ENCODE results near the gene PPP1CC. TPM values are rescaled to one million over a fixed set of nuclear protein-coding genes. Genes with fewer than 3 reads are reported as not detected.

Gene PPP1CC
- total and polyA plus RNA-seq, 7 experiments from 2014 or later: 108 to 218 (median 138) TPM

- Mint-ChIP-seq H3K4me1 (peaks cover 27 to 73% (median 55%) of the 10 kb centered on the region in 7 donors), H3K27ac (peak overlapping the region in 6 of 9 donors; percentile 21 to 88 (median 69)), H3K27me3 (peaks cover 0 to 9% (median 0%) of the 10 kb centered on the region in 5 donors), H3K4me3 (peak overlapping the region; percentile 80 to 97 (median 86)), H3K36me3 (peaks cover 0 to 33% (median 26%) of the 10 kb centered on the region in 5 donors), H3K9me3 (peaks cover 0 to 4% (median 0%) of the 10 kb centered on the region in 11 donors)
- no peaks in the 10 kb centered on the region for H3K9me3 ChIP-seq (ENCODE audit: control insufficient read depth in 2 of 3, low read length in 3 of 3)
- ChIA-PET POLR2A (interaction anchor here (0.6 to 1.3 kb wide), 2 partner anchors 12 to 523 kb away, joined by 3 read pairs; no protein-coding TSS in a partner anchor), CTCF (interaction anchor here (0.5 to 1.0 kb wide), 5 partner anchors 8 to 140 kb away, joined by 3 read pairs; no protein-coding TSS in a partner anchor)
- no peaks in the 10 kb centered on the region for H3K27me3 ChIP-seq (ENCODE audit: control insufficient read depth in 2 of 2, insufficient read depth in 2 of 2, low read length in 2 of 2)
- peaks cover 0 to 7% (median 0%) of the 10 kb centered on the region in 3 experiments for H3K36me3 ChIP-seq (ENCODE audit: control insufficient read depth in 2 of 3, insufficient read depth in 3 of 3, low read length in 3 of 3)
- peaks cover 13 to 14% of the 10 kb centered on the region in 2 donors for H3K4me1 ChIP-seq (ENCODE audit: control insufficient read depth in 2 of 2, insufficient read depth in 2 of 2, low read length in 2 of 2)
- no peak for ATAC-seq
- intact Hi-C loops (cut with micrococcal nuclease): loop anchor here in 1 of 2 donors (2.0 to 5.0 kb wide), 2 partner anchors 40 to 219 kb away; partner anchors contain the start of genes FAM216A and GPN3
- peak overlapping the region; percentile 62 for H3K27ac ChIP-seq (ENCODE audit: low read depth, low read length)
- peak overlapping the region; percentile 27 for H3K4me3 ChIP-seq (ENCODE audit: low read length)
- no peak for DNase-seq
Measured at GRCh38 chr12:110687396-110688169, 55.1 kb downstream of the PPP1CC start.

- Histone ChIP-seq H3K4me1 (ENCODE audit: control insufficient read depth in 2 of 2, insufficient read depth in 2 of 2, low read length in 2 of 2) (peaks cover 13 to 14% of the 10 kb centered on the region in 2 donors), H3K27ac (ENCODE audit: low read depth, low read length) (no peak overlapping the region), H3K4me3 (ENCODE audit: low read length) (no peak overlapping the region), H3K27me3 (ENCODE audit: control insufficient read depth in 2 of 2, insufficient read depth in 2 of 2, low read length in 2 of 2) (no peaks in the 10 kb centered on the region), H3K9me3 (ENCODE audit: control insufficient read depth in 2 of 3, low read length in 3 of 3) (no peaks in the 10 kb centered on the region), H3K36me3 (ENCODE audit: control insufficient read depth in 2 of 3, insufficient read depth in 3 of 3, low read length in 3 of 3) (peaks cover 0 to 7% (median 0%) of the 10 kb centered on the region in 3 experiments)
- ATAC-seq: no peak
- ChIA-PET POLR2A (interaction anchor here (0.6 kb wide), 1 partner anchor 137 kb away, joined by 3 read pairs; no protein-coding TSS in a partner anchor), CTCF (interaction anchor here (0.6 kb wide), 2 partner anchors 10 to 141 kb away, joined by 3 read pairs; no protein-coding TSS in a partner anchor)
- Mint-ChIP-seq H3K4me1 (peaks cover 27 to 65% (median 46%) of the 10 kb centered on the region in 7 donors), H3K4me3 (peak overlapping the region; percentile 55 to 97 (median 82)), H3K27ac (peak overlapping the region in 3 of 9 donors; percentile 8 to 48 (median 10)), H3K9me3 (peaks cover 0 to 4% (median 0%) of the 10 kb centered on the region in 11 donors), H3K27me3 (peaks cover 0 to 9% (median 0%) of the 10 kb centered on the region in 5 donors), H3K36me3 (peaks cover 5 to 42% (median 27%) of the 10 kb centered on the region in 5 donors)
- no peak for DNase-seq
- intact Hi-C loops (cut with micrococcal nuclease): loop anchor here in 1 of 2 donors (5.0 kb wide), 1 partner anchor 39 kb away; no protein-coding TSS in a partner anchor
Measured at GRCh38 chr12:110686294-110686903, 56.3 kb downstream of the PPP1CC start.

GRCh38 chr12:110684312-110684836 is 58.3 kb downstream of the PPP1CC start:
- peaks cover 0 to 9% (median 0%) of the 10 kb centered on the region in 5 donors for H3K27me3 Mint-ChIP-seq
- no peak overlapping the region for H3K4me3 ChIP-seq (ENCODE audit: low read length)
- peaks cover 7 to 9% of the 10 kb centered on the region in 2 donors for H3K4me1 ChIP-seq (ENCODE audit: control insufficient read depth in 2 of 2, insufficient read depth in 2 of 2, low read length in 2 of 2)
- no peak overlapping the region for H3K27ac ChIP-seq (ENCODE audit: low read depth, low read length)
- intact Hi-C loops (cut with micrococcal nuclease): no loop called here
- H3K4me3 Mint-ChIP-seq: no peak overlapping the region
- no peaks in the 10 kb centered on the region for H3K9me3 ChIP-seq (ENCODE audit: control insufficient read depth in 2 of 3, low read length in 3 of 3)
- CTCF ChIA-PET: no interaction called here
- no peak for DNase-seq
- ATAC-seq: no peak
- H3K9me3 Mint-ChIP-seq: peaks cover 0 to 4% (median 0%) of the 10 kb centered on the region in 11 donors
- peaks cover 22 to 59% (median 40%) of the 10 kb centered on the region in 7 donors for H3K4me1 Mint-ChIP-seq
- peaks cover 0 to 7% (median 0%) of the 10 kb centered on the region in 3 experiments for H3K36me3 ChIP-seq (ENCODE audit: control insufficient read depth in 2 of 3, insufficient read depth in 3 of 3, low read length in 3 of 3)
- no peak overlapping the region for H3K27ac Mint-ChIP-seq
- POLR2A ChIA-PET: interaction anchor here (1.0 kb wide), 1 partner anchor 82 kb away, joined by 3 read pairs; no protein-coding TSS in a partner anchor
- H3K36me3 Mint-ChIP-seq: peaks cover 5 to 51% (median 27%) of the 10 kb centered on the region in 5 donors
- H3K27me3 ChIP-seq (ENCODE audit: control insufficient read depth in 2 of 2, insufficient read depth in 2 of 2, low read length in 2 of 2): no peaks in the 10 kb centered on the region

GRCh38 chr12:110683888-110684287 is 58.8 kb downstream of the PPP1CC start:
- Mint-ChIP-seq H3K4me3 (no peak overlapping the region), H3K4me1 (peaks cover 21 to 63% (median 39%) of the 10 kb centered on the region in 7 donors), H3K9me3 (peaks cover 0 to 4% (median 0%) of the 10 kb centered on the region in 11 donors), H3K27ac (no peak overlapping the region), H3K36me3 (peaks cover 5 to 51% (median 27%) of the 10 kb centered on the region in 5 donors), H3K27me3 (peaks cover 0 to 9% (median 0%) of the 10 kb centered on the region in 5 donors)
- DNase-seq: no peak
- peaks cover 0 to 7% (median 0%) of the 10 kb centered on the region in 3 experiments for H3K36me3 ChIP-seq (ENCODE audit: control insufficient read depth in 2 of 3, insufficient read depth in 3 of 3, low read length in 3 of 3)
- H3K4me1 ChIP-seq (ENCODE audit: control insufficient read depth in 2 of 2, insufficient read depth in 2 of 2, low read length in 2 of 2): peaks cover 7 to 12% of the 10 kb centered on the region in 2 donors
- no peak for ATAC-seq
- ChIA-PET CTCF (no interaction called here), POLR2A (interaction anchor here (1.0 kb wide), 1 partner anchor 81 kb away, joined by 3 read pairs; no protein-coding TSS in a partner anchor)
- no peak overlapping the region for H3K4me3 ChIP-seq (ENCODE audit: low read length)
- no peaks in the 10 kb centered on the region for H3K27me3 ChIP-seq (ENCODE audit: control insufficient read depth in 2 of 2, insufficient read depth in 2 of 2, low read length in 2 of 2)
- intact Hi-C loops (cut with micrococcal nuclease): no loop called here
- H3K27ac ChIP-seq (ENCODE audit: low read depth, low read length): no peak overlapping the region
- no peaks in the 10 kb centered on the region for H3K9me3 ChIP-seq (ENCODE audit: control insufficient read depth in 2 of 3, low read length in 3 of 3)

- no peak overlapping the region for H3K4me3 Mint-ChIP-seq
- Histone ChIP-seq H3K36me3 (ENCODE audit: control insufficient read depth in 2 of 3, insufficient read depth in 3 of 3, low read length in 3 of 3) (peaks cover 0 to 7% (median 0%) of the 10 kb centered on the region in 3 experiments), H3K27me3 (ENCODE audit: control insufficient read depth in 2 of 2, insufficient read depth in 2 of 2, low read length in 2 of 2) (no peaks in the 10 kb centered on the region), H3K4me1 (ENCODE audit: control insufficient read depth in 2 of 2, insufficient read depth in 2 of 2, low read length in 2 of 2) (peaks cover 15 to 23% of the 10 kb centered on the region in 2 donors), H3K27ac (ENCODE audit: low read depth, low read length) (no peak overlapping the region), H3K9me3 (ENCODE audit: control insufficient read depth in 2 of 3, low read length in 3 of 3) (no peaks in the 10 kb centered on the region), H3K4me3 (ENCODE audit: low read length) (no peak overlapping the region)
- H3K4me1 Mint-ChIP-seq: peaks cover 30 to 58% (median 35%) of the 10 kb centered on the region in 7 donors
- H3K36me3 Mint-ChIP-seq: peaks cover 5 to 45% (median 22%) of the 10 kb centered on the region in 5 donors
- H3K27me3 Mint-ChIP-seq: no peaks in the 10 kb centered on the region
- POLR2A ChIA-PET: no interaction called here
- H3K27ac Mint-ChIP-seq: peak overlapping the region in 4 of 9 donors; percentile 13 to 63 (median 33)
- CTCF ChIA-PET: no interaction called here
- peaks cover 0 to 4% (median 0%) of the 10 kb centered on the region in 11 donors for H3K9me3 Mint-ChIP-seq
- no peak for ATAC-seq
- DNase-seq: no peak
- intact Hi-C loops (cut with micrococcal nuclease): no loop called here
Measured at GRCh38 chr12:110680032-110680431, 62.7 kb downstream of the PPP1CC start.

GRCh38 chr12:110679201-110679600 is 63.5 kb downstream of the PPP1CC start:
- peak overlapping the region in 1 of 9 donors; percentile 34 for H3K27ac Mint-ChIP-seq
- CTCF ChIA-PET: interaction anchor here (0.6 to 0.9 kb wide), 3 partner anchors 9 to 79 kb away, joined by 3 to 4 read pairs (median 3); no protein-coding TSS in a partner anchor
- Histone ChIP-seq H3K27me3 (ENCODE audit: control insufficient read depth in 2 of 2, insufficient read depth in 2 of 2, low read length in 2 of 2) (no peaks in the 10 kb centered on the region), H3K4me1 (ENCODE audit: control insufficient read depth in 2 of 2, insufficient read depth in 2 of 2, low read length in 2 of 2) (peaks cover 15 to 23% of the 10 kb centered on the region in 2 donors), H3K4me3 (ENCODE audit: low read length) (no peak overlapping the region), H3K36me3 (ENCODE audit: control insufficient read depth in 2 of 3, insufficient read depth in 3 of 3, low read length in 3 of 3) (peaks cover 0 to 4% (median 0%) of the 10 kb centered on the region in 3 experiments), H3K27ac (ENCODE audit: low read depth, low read length) (no peak overlapping the region), H3K9me3 (ENCODE audit: control insufficient read depth in 2 of 3, low read length in 3 of 3) (no peaks in the 10 kb centered on the region)
- DNase-seq (no peak), ATAC-seq (no peak)
- H3K4me3 Mint-ChIP-seq: peak overlapping the region in 1 of 10 donors; percentile 25
- POLR2A ChIA-PET: no interaction called here
- H3K9me3 Mint-ChIP-seq: peaks cover 0 to 7% (median 3%) of the 10 kb centered on the region in 11 donors
- intact Hi-C loops (cut with micrococcal nuclease): no loop called here
- H3K4me1 Mint-ChIP-seq: peaks cover 31 to 57% (median 35%) of the 10 kb centered on the region in 7 donors
- peaks cover 9 to 44% (median 23%) of the 10 kb centered on the region in 5 donors for H3K36me3 Mint-ChIP-seq
- no peaks in the 10 kb centered on the region for H3K27me3 Mint-ChIP-seq

Data from naive thymus-derived CD4-positive, alpha-beta T cell (primary cell).